Measurements from ENCODE around the gene FXN. TPM values are rescaled to one million over a fixed set of nuclear protein-coding genes. Genes with fewer than 3 reads are reported as not detected.

Gene FXN
- total RNA-seq, 2 experiments from 2014 or later: 6.9 to 36.1 TPM

DNA sequence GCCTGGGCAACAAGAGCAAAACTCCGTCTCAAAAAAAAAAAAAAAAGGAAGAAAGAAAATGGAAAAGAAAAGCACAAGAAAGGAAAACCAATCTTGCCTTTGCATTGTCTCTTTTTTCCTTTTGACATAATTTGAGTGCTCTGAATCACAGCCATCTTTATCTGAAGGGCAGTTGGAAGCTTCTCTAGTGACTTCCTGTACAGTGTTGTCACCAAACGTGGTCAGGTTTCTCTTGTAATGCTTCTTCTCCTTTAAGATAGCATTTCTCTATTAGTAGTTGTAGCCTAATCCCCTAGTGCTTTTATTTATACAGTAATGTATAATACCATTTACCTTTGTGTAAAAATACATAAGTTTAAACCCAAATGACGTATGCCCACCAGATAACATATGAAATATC lies 39.8 kb upstream of the FXN start:
- Histone ChIP-seq H3K27ac (ENCODE audit: low read depth, low read length, poor library complexity, severe bottlenecking) (no peak overlapping the region), H4K20me1 (ENCODE audit: insufficient read depth, low read length) (no peaks in the 10 kb centered on the region), H3K9me3 (ENCODE audit: low read length) (no peaks in the 10 kb centered on the region), H3K4me3 (ENCODE audit: low read depth, low read length, poor library complexity, severe bottlenecking) (no peak overlapping the region), H3K79me2 (ENCODE audit: insufficient read depth, low read depth, low read length) (no peaks in the 10 kb centered on the region), H3K36me3 (ENCODE audit: insufficient read depth, low read length) (no peaks in the 10 kb centered on the region), H3K9me2 (ENCODE audit: insufficient read depth, low read length) (no peaks in the 10 kb centered on the region), H3K4me1 (ENCODE audit: insufficient read depth, low read length, poor library complexity, severe bottlenecking) (peaks cover 13% of the 10 kb centered on the region), H2AFZ (ENCODE audit: low read length) (no peak overlapping the region), H3K4me2 (ENCODE audit: low read length) (no peak overlapping the region)
- no TSS peak for BruUV-seq (replicated peaks)
- intact Hi-C loops (cut with micrococcal nuclease; ENCODE audit: unreplicated experiment): loop anchor here (5.0 kb wide), 2 partner anchors 213 to 288 kb away; partner anchors contain the start of gene PIP5K1B
- ChIA-PET CTCF (ENCODE audit: unreplicated experiment) (no interaction called here), POLR2A (interaction anchor here (0.7 kb wide), 3 partner anchors 34 to 279 kb away, joined by 3 to 5 read pairs (median 3); no protein-coding TSS in a partner anchor)
- no peak for DNase-seq (ENCODE audit: low spot score)
- TF ChIP-seq CTCF (conservative IDR thresholded peaks at IDR 0.05; ENCODE audit: low read length) (no peak), EZH2phosphoT487 (IDR thresholded peaks at IDR 0.05; ENCODE audit: borderline replicate concordance, low read depth, low read length) (no peak)

DNA sequence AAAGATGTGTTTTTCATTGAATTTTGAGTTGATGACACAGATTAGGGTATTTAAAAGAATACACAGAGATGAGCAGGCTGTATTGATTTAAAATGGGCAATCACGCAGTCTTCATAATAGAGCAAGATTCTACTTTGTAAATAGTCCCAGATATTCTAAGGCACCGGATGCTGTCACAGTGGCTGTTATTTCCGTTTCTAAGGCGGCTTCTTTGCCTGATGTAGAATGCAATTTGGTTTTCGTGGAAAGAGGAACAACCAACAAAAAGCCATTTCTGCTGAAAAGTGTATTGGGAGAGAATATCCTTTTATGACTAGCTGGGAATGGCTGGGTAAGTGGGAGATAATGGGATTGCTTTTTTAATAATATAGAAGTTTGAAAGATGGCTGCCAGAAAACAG lies 39.1 kb upstream of the FXN start:
- no peak for DNase-seq (ENCODE audit: low spot score)
- Histone ChIP-seq H3K9me2 (ENCODE audit: insufficient read depth, low read length) (no peaks in the 10 kb centered on the region), H3K9me3 (ENCODE audit: low read length) (no peaks in the 10 kb centered on the region), H3K79me2 (ENCODE audit: insufficient read depth, low read depth, low read length) (no peaks in the 10 kb centered on the region), H2AFZ (ENCODE audit: low read length) (no peak overlapping the region), H3K4me1 (ENCODE audit: insufficient read depth, low read length, poor library complexity, severe bottlenecking) (peaks cover 13% of the 10 kb centered on the region), H3K4me3 (ENCODE audit: low read depth, low read length, poor library complexity, severe bottlenecking) (no peak overlapping the region), H3K27ac (ENCODE audit: low read depth, low read length, poor library complexity, severe bottlenecking) (no peak overlapping the region), H3K4me2 (ENCODE audit: low read length) (no peak overlapping the region), H4K20me1 (ENCODE audit: insufficient read depth, low read length) (no peaks in the 10 kb centered on the region), H3K36me3 (ENCODE audit: insufficient read depth, low read length) (no peaks in the 10 kb centered on the region)
- CTCF ChIA-PET (ENCODE audit: unreplicated experiment): no interaction called here
- no TSS peak for BruUV-seq (replicated peaks)
- no peak for TF ChIP-seq CTCF (conservative IDR thresholded peaks at IDR 0.05; ENCODE audit: low read length)
- TF ChIP-seq EZH2phosphoT487 (IDR thresholded peaks at IDR 0.05; ENCODE audit: borderline replicate concordance, low read depth, low read length): no peak
- POLR2A ChIA-PET: no interaction called here
- intact Hi-C loops (cut with micrococcal nuclease; ENCODE audit: unreplicated experiment): loop anchor here (5.0 kb wide), 2 partner anchors 214 to 289 kb away; partner anchors contain the start of gene PIP5K1B

GRCh38 chr9:68997666-68998065 lies 37.9 kb upstream of the FXN start:
- no peak for DNase-seq (ENCODE audit: low spot score)
- no peaks in the 10 kb centered on the region for H3K9me2 ChIP-seq (ENCODE audit: insufficient read depth, low read length)
- no peaks in the 10 kb centered on the region for H3K79me2 ChIP-seq (ENCODE audit: insufficient read depth, low read depth, low read length)
- intact Hi-C loops (cut with micrococcal nuclease; ENCODE audit: unreplicated experiment): loop anchor here (2.0 to 5.0 kb wide), 4 partner anchors 49 to 313 kb away; partner anchors contain the start of gene PIP5K1B
- ChIA-PET POLR2A (interaction anchor here (0.6 to 1.1 kb wide), 5 partner anchors 11 to 293 kb away, joined by 3 read pairs; no protein-coding TSS in a partner anchor), CTCF (ENCODE audit: unreplicated experiment) (no interaction called here)
- TF ChIP-seq EZH2phosphoT487 (IDR thresholded peaks at IDR 0.05; ENCODE audit: borderline replicate concordance, low read depth, low read length) (no peak), CTCF (conservative IDR thresholded peaks at IDR 0.05; ENCODE audit: low read length) (no peak)
- no peak overlapping the region for H3K4me2 ChIP-seq (ENCODE audit: low read length)
- no peaks in the 10 kb centered on the region for H4K20me1 ChIP-seq (ENCODE audit: insufficient read depth, low read length)
- H3K36me3 ChIP-seq (ENCODE audit: insufficient read depth, low read length): no peaks in the 10 kb centered on the region
- H3K9me3 ChIP-seq (ENCODE audit: low read length): no peaks in the 10 kb centered on the region
- no peak overlapping the region for H3K27ac ChIP-seq (ENCODE audit: low read depth, low read length, poor library complexity, severe bottlenecking)
- peaks cover 13% of the 10 kb centered on the region for H3K4me1 ChIP-seq (ENCODE audit: insufficient read depth, low read length, poor library complexity, severe bottlenecking)
- no TSS peak for BruUV-seq (replicated peaks)
- H3K4me3 ChIP-seq (ENCODE audit: low read depth, low read length, poor library complexity, severe bottlenecking): no peak overlapping the region
- H2AFZ ChIP-seq (ENCODE audit: low read length): no peak overlapping the region
